H1 (cell line): ENCODE data around the gene PRKAG1. TPM values are rescaled to one million over a fixed set of nuclear protein-coding genes. Genes with fewer than 3 reads are reported as not detected.

ENCODE experiments used
- CTCF ChIA-PET: fragments of 300-600 bp; sonication (Branson Sonifier 250); formaldehyde crosslinking; loops from one replicate; lab custom pipeline; 2021; ENCODE audit not compliant: partially characterized antibody; lab: Charles Lee
- POLR2A ChIA-PET: fragments of 300-600 bp; sonication (Branson Sonifier 250); formaldehyde crosslinking; loops from one replicate; lab custom pipeline; 2021; ENCODE audit warnings: inconsistent platforms; ENCODE audit not compliant: partially characterized antibody; lab: Charles Lee
- DNase-seq, 2 experiments: peaks; one replicate each; pipeline versions ENCODE4 v3.0.0 to v3.0.0-alpha.2; 2010 to 2022; ENCODE audit warnings: low spot score in 2 of 2, low read depth in 1 of 2, mixed read lengths in 1 of 2
- FAIRE-seq: peaks from 2 replicates; lab custom pipeline; 2011; peaks lifted over from hg19 to GRCh38; lab: Jason Lieb, UNC
- H2AFZ ChIP-seq: 2 replicates; pipeline ENCODE4 v1.8.1; 2012; ENCODE audit warnings: low read length, inconsistent platforms
- H2AK5ac ChIP-seq: 2 replicates; pipeline ENCODE4 v1.6.1; 2013; ENCODE audit warnings: low read depth, low read length
- H2BK120ac ChIP-seq: replicated peaks from 2 replicates; pipeline ENCODE3; 2013; ENCODE audit warnings: low read depth, low read length, inconsistent platforms
- H2BK12ac ChIP-seq: 2 replicates; pipeline ENCODE4 v1.6.1; 2013; ENCODE audit warnings: low read depth, low read length
- H2BK15ac ChIP-seq: 2 replicates; pipeline ENCODE4 v1.6.1; 2013; ENCODE audit warnings: low read length
- H2BK20ac ChIP-seq: 2 replicates; pipeline ENCODE4 v1.6.1; 2013; ENCODE audit warnings: low read length
- H2BK5ac ChIP-seq: 2 replicates; pipeline ENCODE4 v1.6.1; 2013; ENCODE audit warnings: low read depth, low read length
- H3K14ac ChIP-seq: 2 replicates; pipeline ENCODE4 v1.6.1; 2013; ENCODE audit warnings: inconsistent platforms; ENCODE audit not compliant: insufficient read length
- H3K18ac ChIP-seq: 2 replicates; pipeline ENCODE4 v1.6.1; 2013; ENCODE audit warnings: low read length; ENCODE audit errors: extremely low read depth
- H3K23ac ChIP-seq: 2 replicates; pipeline ENCODE4 v1.6.1; 2013; ENCODE audit warnings: inconsistent platforms; ENCODE audit not compliant: insufficient read length
- H3K23me2 ChIP-seq: 2 replicates; pipeline ENCODE4 v1.6.1; 2013; ENCODE audit warnings: low read depth, low read length
- H3K27ac ChIP-seq: 2 replicates; pipeline ENCODE4 v1.6.1; 2011; ENCODE audit warnings: low read depth, low read length, inconsistent platforms
- H3K27me3 ChIP-seq, 4 experiments: replicated peaks in 1 of 4; 1 replicate in 1 of 4; 2 replicates in 3 of 4; pipeline versions ENCODE4 v1.6.1 to v1.8.1; 2011 to 2013; ENCODE audit warnings: low read length in 3 of 4, mild to moderate bottlenecking in 3 of 4, inconsistent platforms in 2 of 4, mixed read lengths in 2 of 4, moderate library complexity in 1 of 4; ENCODE audit not compliant: control insufficient read depth in 3 of 4, insufficient read depth in 3 of 4; ENCODE audit errors: extremely low read depth in 1 of 4
- H3K36me3 ChIP-seq, 4 experiments: 2 replicates each; pipeline versions ENCODE4 v1.6.1 to v1.8.1; 2011 to 2013; ENCODE audit warnings: mild to moderate bottlenecking in 4 of 4, low read length in 3 of 4, moderate library complexity in 2 of 4, control low read depth in 1 of 4, inconsistent platforms in 1 of 4; ENCODE audit not compliant: insufficient read depth in 4 of 4, control insufficient read depth in 2 of 4
- H3K4ac ChIP-seq: replicated peaks from 2 replicates; pipeline ENCODE3; 2013; ENCODE audit warnings: low read length, low read depth, mixed read lengths, inconsistent platforms; ENCODE audit not compliant: insufficient read length
- H3K4me1 ChIP-seq, 4 experiments: replicated peaks in 1 of 4; 1 replicate in 1 of 4; 2 replicates in 3 of 4; pipeline versions ENCODE4 v1.6.1 to v1.8.1; 2011 to 2013; ENCODE audit warnings: low read length in 3 of 4, inconsistent platforms in 2 of 4, mixed read lengths in 1 of 4; ENCODE audit not compliant: insufficient read depth in 4 of 4, control insufficient read depth in 3 of 4
- H3K4me2 ChIP-seq, 2 experiments: 2 replicates each; pipeline versions ENCODE4 v1.6.1 to v1.8.1; 2011 to 2013; ENCODE audit warnings: low read depth in 2 of 2, low read length in 2 of 2, control low read depth in 1 of 2, inconsistent platforms in 1 of 2, mild to moderate bottlenecking in 1 of 2; ENCODE audit not compliant: insufficient read depth in 1 of 2
- H3K4me3 ChIP-seq, 4 experiments: fragments of 200-600, 300-600 bp in 1 of 4; sonication (generic), shearing (Covaris generic), sonication (Bioruptor Twin) in 1 of 4; 2 replicates each; pipeline versions ENCODE4 v1.5.1 to v1.8.1; 2011 to 2016; ENCODE audit warnings: low read length in 4 of 4, low read depth in 3 of 4, control low read depth in 2 of 4, inconsistent platforms in 2 of 4, mild to moderate bottlenecking in 2 of 4, mixed read lengths in 1 of 4, moderate library complexity in 1 of 4; ENCODE audit not compliant: insufficient read depth in 2 of 4; ENCODE audit errors: extremely low read depth in 1 of 4
- H3K56ac ChIP-seq: replicated peaks from 2 replicates; pipeline ENCODE3; 2013; ENCODE audit warnings: low read depth, mild to moderate bottlenecking, mixed read lengths, low read length, inconsistent platforms; ENCODE audit not compliant: insufficient read length
- H3K79me1 ChIP-seq: 2 replicates; pipeline ENCODE4 v1.6.1; 2013; ENCODE audit warnings: low read depth, low read length, control low read depth
- H3K79me2 ChIP-seq, 2 experiments: 2 replicates each; pipeline versions ENCODE4 v1.6.1 to v1.8.1; 2012 to 2013; ENCODE audit warnings: low read length in 2 of 2, mild to moderate bottlenecking in 2 of 2, inconsistent platforms in 1 of 2; ENCODE audit not compliant: insufficient read depth in 2 of 2, control insufficient read depth in 1 of 2
- H3K9ac ChIP-seq, 4 experiments: replicated peaks in 1 of 4; 1 replicate in 1 of 4; 2 replicates in 3 of 4; pipeline versions ENCODE4 v1.6.1 to v1.8.1; 2011 to 2013; ENCODE audit warnings: low read depth in 3 of 4, low read length in 3 of 4, control low read depth in 2 of 4, mild to moderate bottlenecking in 2 of 4, moderate library complexity in 2 of 4, inconsistent platforms in 1 of 4; ENCODE audit errors: extremely low read depth in 1 of 4
- H3K9me3 ChIP-seq, 2 experiments: 2 replicates each; pipeline versions ENCODE4 v1.6.1 to v1.8.1; 2012 to 2013; ENCODE audit warnings: mild to moderate bottlenecking in 2 of 2, moderate library complexity in 2 of 2, control low read depth in 1 of 2, inconsistent platforms in 1 of 2, low read depth in 1 of 2, low read length in 1 of 2, mixed read lengths in 1 of 2; ENCODE audit not compliant: insufficient read depth in 2 of 2
- H4K20me1 ChIP-seq, 2 experiments: replicated peaks in 1 of 2; 2 replicates each; pipeline versions ENCODE3 to v1.8.1; 2011 to 2013; ENCODE audit warnings: inconsistent platforms in 2 of 2, low read length in 2 of 2, mild to moderate bottlenecking in 1 of 2; ENCODE audit not compliant: insufficient read depth in 2 of 2, control insufficient read depth in 1 of 2
- H4K5ac ChIP-seq: 2 replicates; pipeline ENCODE4 v1.6.1; 2013; ENCODE audit warnings: low read length, low read depth, mixed read lengths, inconsistent platforms; ENCODE audit not compliant: insufficient read length
- H4K8ac ChIP-seq: 2 replicates; pipeline ENCODE4 v1.8.0; 2013; ENCODE audit warnings: mild to moderate bottlenecking, moderate library complexity, low read length, inconsistent platforms; ENCODE audit not compliant: insufficient read depth; ENCODE audit errors: extremely low read depth
- H4K91ac ChIP-seq: replicated peaks from 2 replicates; pipeline ENCODE3; 2013; ENCODE audit warnings: low read length, mixed read lengths, inconsistent platforms; ENCODE audit not compliant: insufficient read length
- ATF3 ChIP-seq: IDR thresholded peaks from 2 replicates; pipeline ENCODE4 v1.6.1; 2011; ENCODE audit warnings: low read depth, mild to moderate bottlenecking, low read length; ENCODE audit not compliant: insufficient read depth
- CTBP2 ChIP-seq: IDR thresholded peaks from 2 replicates; pipeline ENCODE4 v1.7.0; 2011; ENCODE audit warnings: borderline replicate concordance, mild to moderate bottlenecking, moderate library complexity, mixed read lengths, low read length; ENCODE audit not compliant: insufficient read depth, insufficient read length
- JUN ChIP-seq: IDR thresholded peaks from 2 replicates; pipeline ENCODE4 v1.6.1; 2011; ENCODE audit warnings: low read depth, mild to moderate bottlenecking, improper control_type of control experiment, low read length
- KDM4A ChIP-seq: IDR thresholded peaks from one replicate; pipeline ENCODE4 v1.7.1; 2012; ENCODE audit warnings: low read depth, mild to moderate bottlenecking, moderate library complexity, low read length, inconsistent platforms; ENCODE audit not compliant: severe bottlenecking
- MAFK ChIP-seq: IDR thresholded peaks from 2 replicates; pipeline ENCODE4 v1.6.1; 2012; ENCODE audit warnings: low read depth, mild to moderate bottlenecking, improper control_type of control experiment, low read length
- NRF1 ChIP-seq: IDR thresholded peaks from 2 replicates; pipeline ENCODE4 v1.6.1; 2011; ENCODE audit warnings: mild to moderate bottlenecking, low read depth, low read length, improper control_type of control experiment
- RXRA ChIP-seq: IDR thresholded peaks from 2 replicates; pipeline ENCODE4 v1.6.1; 2011; ENCODE audit warnings: low read depth, mild to moderate bottlenecking, low read length, moderate library complexity; ENCODE audit not compliant: insufficient read depth
- SIX5 ChIP-seq: IDR thresholded peaks from 2 replicates; pipeline ENCODE4 v1.6.1; 2011; ENCODE audit warnings: mild to moderate bottlenecking, low read depth, low read length
- SRF ChIP-seq: IDR thresholded peaks from 2 replicates; pipeline ENCODE4 v1.6.1; 2011; ENCODE audit warnings: mild to moderate bottlenecking, low read depth, low read length, moderate library complexity
- SUZ12 ChIP-seq: fragments of 200-600 bp; sonication (generic); IDR thresholded peaks from 2 replicates; pipeline ENCODE4 v1.6.1; 2012; ENCODE audit warnings: mild to moderate bottlenecking, inconsistent platforms, low read length, moderate library complexity, mixed read lengths
- YY1 ChIP-seq: IDR thresholded peaks from 2 replicates; pipeline ENCODE4 v1.6.1; 2011; ENCODE audit warnings: low read depth, mild to moderate bottlenecking, low read length
- ZNF274 ChIP-seq: IDR thresholded peaks from 2 replicates; pipeline ENCODE4 v1.7.0; 2012; ENCODE audit warnings: low read length, borderline replicate concordance; ENCODE audit errors: extremely low read depth
- WGBS, 2 experiments: shearing (Covaris generic) in 1 of 2; methylation state at CpG; one replicate each; pipeline versions ENCODE4 v1.1.6 to v1.1.7; 2013 to 2015; ENCODE audit warnings: low lambda C conversion rate in 2 of 2, mixed read lengths in 2 of 2, inconsistent platforms in 1 of 2, low coverage in 1 of 2, missing lambda C conversion rate in 1 of 2; ENCODE audit not compliant: insufficient replicate concordance in 2 of 2, insufficient coverage in 1 of 2, insufficient read length in 1 of 2; ENCODE audit errors: extremely low coverage in 1 of 2, missing lambda C conversion rate in 1 of 2; 5-methylcytosine and 5-hydroxymethylcytosine counted together
- polyA plus RNA-seq, 7 experiments: library from polyadenylated mRNA; depleted of rRNA in 3 of 7; stranded (reverse) in 5 of 7; unstranded in 2 of 7; fragments of >200 nt in 5 of 7; fragments of 200-250 nt in 2 of 7; gene quantifications; 1 replicate in 5 of 7; 2 replicates in 1 of 7; 4 replicates in 1 of 7; pipeline versions ENCODE4 v1.2.1 to v1.2.3, GENCODE V29; 2011 to 2013; ENCODE audit warnings: missing spikeins in 2 of 7, mixed read lengths in 2 of 7
- total RNA-seq: library from RNA; stranded (reverse); fragmentation: NEBNext Ultra II Directional; extraction: Animal tissue kit (Norgen Biotek cat#: 25700); gene quantifications from 2 replicates; pipeline ENCODE4 v1.2.1, GENCODE V29; 2021

The PRKAG1 gene
- total and polyA plus RNA-seq, 2 of the 8 experiments (the other 6 are each of a cell fraction or from before 2014, with no cell fraction given), result 38.6 to 57.5 TPM

GRCh38 chr12:49064767-49065152 is 46.2 kb upstream of the PRKAG1 start:
- Histone ChIP-seq H2BK12ac (no peak overlapping the region), H2BK15ac (no peak overlapping the region), H3K79me1 (no peaks in the 10 kb centered on the region), H3K27ac (no peak overlapping the region), H3K36me3 (no peaks in the 10 kb centered on the region), H3K9ac (no peak overlapping the region), H3K23me2 (peaks cover 15% of the 10 kb centered on the region), H4K91ac (no peak overlapping the region), H2BK120ac (no peak overlapping the region), H3K14ac (no peak overlapping the region), H2BK5ac (no peak overlapping the region), H3K27me3 (peaks cover 0 to 8% (median 3%) of the 10 kb centered on the region in 4 experiments; a peak in 4 of 7 replicates), H2AFZ (no peak overlapping the region), H3K4me3 (no peak overlapping the region), H3K23ac (no peak overlapping the region), H3K4me2 (no peak overlapping the region), H4K8ac (no peak overlapping the region), H3K18ac (no peak overlapping the region), H4K5ac (no peak overlapping the region), H2AK5ac (no peak overlapping the region), H4K20me1 (no peaks in the 10 kb centered on the region), H3K4me1 (peaks cover 0 to 6% (median 4%) of the 10 kb centered on the region in 4 experiments; a peak in 4 of 7 replicates), H3K79me2 (peaks cover 0 to 4% of the 10 kb centered on the region in 2 experiments; a peak in 3 of 4 replicates), H3K9me3 (no peaks in the 10 kb centered on the region), H3K56ac (no peak overlapping the region), H2BK20ac (no peak overlapping the region), H3K4ac (no peak overlapping the region)
- WGBS, 2 experiments, result 84% methylated on average over 5 of the region's 5 CpGs; no CpG with 5 or more reads in 1 of the 2 experiments
- CTCF ChIA-PET, result interaction anchor here (0.6 to 10.0 kb wide), 25 partner anchors 9 to 231 kb away, joined by 3 to 129 read pairs (median 5); partner anchors contain the start of genes DHH, LMBR1L and TUBA1B
- POLR2A ChIA-PET, result interaction anchor here (0.6 to 4.6 kb wide), 11 partner anchors 9 to 108 kb away, joined by 3 to 32 read pairs (median 5); partner anchors contain the start of genes ARF3 and TUBA1B
- no peak for FAIRE-seq
- no peak for DNase-seq
- TF ChIP-seq ATF3 (no peak), RXRA (no peak), YY1 (no peak), NRF1 (no peak), SIX5 (no peak), MAFK (no peak), SRF (no peak), ZNF274 (no peak), SUZ12 (no peak), JUN (no peak), CTBP2 (no peak), KDM4A (no peak)
